Measurements from ENCODE around the gene PRICKLE1. TPM values are rescaled to one million over a fixed set of nuclear protein-coding genes. Genes with fewer than 3 reads are reported as not detected.
A peak's percentile ranks its signal among the peaks of the same experiment; 100 is the strongest.

The PRICKLE1 gene
- total RNA-seq, 1 experiment from 2014 or later = 8.6 TPM

GRCh38 chr12:42605685-42606084 is 16.1 kb upstream of the PRICKLE1 start:
- H3K9me3 ChIP-seq = no peaks in the 10 kb centered on the region
- no peaks in the 10 kb centered on the region for H3K36me3 ChIP-seq
- no peak for DNase-seq
- no peaks in the 10 kb centered on the region for H3K27me3 ChIP-seq
- no peak overlapping the region for H3K4me3 ChIP-seq

GRCh38 chr12:42603246-42603990 is 13.9 kb upstream of the PRICKLE1 start:
- H3K9me3 ChIP-seq = no peaks in the 10 kb centered on the region
- no peak for DNase-seq
- no peak overlapping the region for H3K4me3 ChIP-seq

GRCh38 chr12:42593874-42594273 is 4.3 kb upstream of the PRICKLE1 start:
- H3K27me3 ChIP-seq = peaks cover 4% of the 10 kb centered on the region; the same call in 1 of the 2 replicates
- no peak for DNase-seq

More at GRCh38 chr12:42603246-42603990, 13.9 kb upstream of the PRICKLE1 start:
- Histone ChIP-seq H3K27me3 (no peaks in the 10 kb centered on the region), H3K36me3 (no peaks in the 10 kb centered on the region)

GRCh38 chr12:42590330-42590934 is 886 bp upstream of the PRICKLE1 start:
- H3K36me3 ChIP-seq = no peaks in the 10 kb centered on the region
- H3K4me3 ChIP-seq = peak overlapping the region; percentile 73
- DNase-seq = peak; percentile 16
- no peaks in the 10 kb centered on the region for H3K9me3 ChIP-seq
- H3K27me3 ChIP-seq = peaks cover 4% of the 10 kb centered on the region; the same call in 1 of the 2 replicates

More at GRCh38 chr12:42593874-42594273, 4.3 kb upstream of the PRICKLE1 start:
- Histone ChIP-seq H3K4me3 (no peak overlapping the region), H3K36me3 (no peaks in the 10 kb centered on the region), H3K9me3 (no peaks in the 10 kb centered on the region)

GRCh38 chr12:42588524-42589464 is 752 bp downstream of the PRICKLE1 start:
- Histone ChIP-seq H3K9me3 (no peaks in the 10 kb centered on the region), H3K27me3 (peaks cover 4% of the 10 kb centered on the region; the same call in 1 of the 2 replicates), H3K4me3 (peak overlapping the region; percentile 73), H3K36me3 (no peaks in the 10 kb centered on the region)
- peak; percentile 24 for DNase-seq

- DNase-seq = no peak
- no peaks in the 10 kb centered on the region for H3K36me3 ChIP-seq
- H3K27me3 ChIP-seq = peaks cover 4% of the 10 kb centered on the region; the same call in 1 of the 2 replicates
- no peak overlapping the region; the same call in 1 of the 2 replicates for H3K4me3 ChIP-seq
- no peaks in the 10 kb centered on the region for H3K9me3 ChIP-seq
Observed at GRCh38 chr12:42587601-42588523, 1.7 kb downstream of the PRICKLE1 start.

- H3K9me3 ChIP-seq = no peaks in the 10 kb centered on the region
- no peak overlapping the region for H3K4me3 ChIP-seq
- DNase-seq = no peak
- no peaks in the 10 kb centered on the region for H3K36me3 ChIP-seq
- peaks cover 4% of the 10 kb centered on the region; the same call in 1 of the 2 replicates for H3K27me3 ChIP-seq
Observed at GRCh38 chr12:42586268-42586667, 3.3 kb downstream of the PRICKLE1 start.

- Histone ChIP-seq H3K4me3 (no peak overlapping the region), H3K36me3 (no peaks in the 10 kb centered on the region), H3K9me3 (no peaks in the 10 kb centered on the region), H3K27me3 (peaks cover 4% of the 10 kb centered on the region; the same call in 1 of the 2 replicates)
- DNase-seq = no peak
Observed at GRCh38 chr12:42585841-42586216, 3.7 kb downstream of the PRICKLE1 start.

- no peaks in the 10 kb centered on the region for H3K9me3 ChIP-seq
- no peak overlapping the region for H3K4me3 ChIP-seq
- H3K27me3 ChIP-seq = no peaks in the 10 kb centered on the region; the same call in 1 of the 2 replicates
- no peak for DNase-seq
- H3K36me3 ChIP-seq = no peaks in the 10 kb centered on the region
Observed at GRCh38 chr12:42585154-42585840, 4.2 kb downstream of the PRICKLE1 start.

GRCh38 chr12:42584651-42585111 is 4.9 kb downstream of the PRICKLE1 start:
- Histone ChIP-seq H3K27me3 (no peaks in the 10 kb centered on the region), H3K9me3 (no peaks in the 10 kb centered on the region), H3K36me3 (no peaks in the 10 kb centered on the region), H3K4me3 (no peak overlapping the region)
- DNase-seq = peak; percentile 20

- H3K27me3 ChIP-seq = no peaks in the 10 kb centered on the region
- no peaks in the 10 kb centered on the region for H3K36me3 ChIP-seq
- H3K9me3 ChIP-seq = no peaks in the 10 kb centered on the region
- no peak overlapping the region for H3K4me3 ChIP-seq
- DNase-seq = no peak
Observed at GRCh38 chr12:42583016-42583415, 6.5 kb downstream of the PRICKLE1 start.

GRCh38 chr12:42582498-42582897 is 7.0 kb downstream of the PRICKLE1 start:
- no peak for DNase-seq
- Histone ChIP-seq H3K4me3 (no peak overlapping the region), H3K27me3 (no peaks in the 10 kb centered on the region), H3K9me3 (no peaks in the 10 kb centered on the region), H3K36me3 (no peaks in the 10 kb centered on the region)

- Histone ChIP-seq H3K9me3 (no peaks in the 10 kb centered on the region), H3K36me3 (no peaks in the 10 kb centered on the region), H3K27me3 (no peaks in the 10 kb centered on the region), H3K4me3 (no peak overlapping the region)
- no peak for DNase-seq
Observed at GRCh38 chr12:42582050-42582449, 7.5 kb downstream of the PRICKLE1 start.

GRCh38 chr12:42576374-42576773 is 13.2 kb downstream of the PRICKLE1 start:
- Histone ChIP-seq H3K4me3 (no peak overlapping the region), H3K36me3 (no peaks in the 10 kb centered on the region), H3K27me3 (no peaks in the 10 kb centered on the region), H3K9me3 (no peaks in the 10 kb centered on the region)
- DNase-seq = no peak

- no peak overlapping the region for H3K4me3 ChIP-seq
- no peaks in the 10 kb centered on the region for H3K9me3 ChIP-seq
- no peaks in the 10 kb centered on the region for H3K27me3 ChIP-seq
- H3K36me3 ChIP-seq = no peaks in the 10 kb centered on the region
- no peak for DNase-seq
Observed at GRCh38 chr12:42575717-42576116, 13.8 kb downstream of the PRICKLE1 start.

Measured in MG63 (cell line).